Neutrophil (primary cell): Measurements from ENCODE around the gene SBNO2.

Experiments used
- H3K27ac ChIP-seq: fragments of 200-600 bp; sonication (generic); 2 replicates; pipeline ENCODE4 v1.5.1; 2016; ENCODE audit warnings: mild to moderate bottlenecking, moderate library complexity
- H3K27me3 ChIP-seq: fragments of 200-600 bp; sonication (generic); 2 replicates; pipeline ENCODE4 v1.6.0; 2016; ENCODE audit warnings: mild to moderate bottlenecking
- H3K36me3 ChIP-seq: fragments of 200-600 bp; sonication (generic); 2 replicates; pipeline ENCODE4 v1.5.1; 2017
- H3K4me1 ChIP-seq, 2 experiments: fragments of 200-600 bp in 1 of 2; sonication (generic) in 1 of 2; 1 replicate in 1 of 2; 2 replicates in 1 of 2; pipeline versions ENCODE4 v1.5.1 to v1.6.1; 2013 to 2016; ENCODE audit warnings: low read depth in 1 of 2, low read length in 1 of 2, mild to moderate bottlenecking in 1 of 2, moderate library complexity in 1 of 2; ENCODE audit not compliant: control insufficient read depth in 1 of 2, insufficient read depth in 1 of 2
- H3K4me3 ChIP-seq, 2 experiments: fragments of 200-600 bp in 1 of 2; sonication (generic) in 1 of 2; 1 replicate in 1 of 2; 2 replicates in 1 of 2; pipeline ENCODE4 v1.5.1; 2013 to 2016; ENCODE audit warnings: low read depth in 1 of 2, low read length in 1 of 2, mild to moderate bottlenecking in 1 of 2, moderate library complexity in 1 of 2
- H3K9me3 ChIP-seq: fragments of 200-600 bp; sonication (generic); 2 replicates; pipeline ENCODE4 v1.5.1; 2016
- TF ChIP-seq, protein P1 (sequence below): fragments of 200-600 bp; sonication (generic); IDR thresholded peaks from 2 replicates; pipeline ENCODE4 v1.5.1; 2016; ENCODE audit warnings: antibody characterized with exemption

The SBNO2 gene

DNA sequence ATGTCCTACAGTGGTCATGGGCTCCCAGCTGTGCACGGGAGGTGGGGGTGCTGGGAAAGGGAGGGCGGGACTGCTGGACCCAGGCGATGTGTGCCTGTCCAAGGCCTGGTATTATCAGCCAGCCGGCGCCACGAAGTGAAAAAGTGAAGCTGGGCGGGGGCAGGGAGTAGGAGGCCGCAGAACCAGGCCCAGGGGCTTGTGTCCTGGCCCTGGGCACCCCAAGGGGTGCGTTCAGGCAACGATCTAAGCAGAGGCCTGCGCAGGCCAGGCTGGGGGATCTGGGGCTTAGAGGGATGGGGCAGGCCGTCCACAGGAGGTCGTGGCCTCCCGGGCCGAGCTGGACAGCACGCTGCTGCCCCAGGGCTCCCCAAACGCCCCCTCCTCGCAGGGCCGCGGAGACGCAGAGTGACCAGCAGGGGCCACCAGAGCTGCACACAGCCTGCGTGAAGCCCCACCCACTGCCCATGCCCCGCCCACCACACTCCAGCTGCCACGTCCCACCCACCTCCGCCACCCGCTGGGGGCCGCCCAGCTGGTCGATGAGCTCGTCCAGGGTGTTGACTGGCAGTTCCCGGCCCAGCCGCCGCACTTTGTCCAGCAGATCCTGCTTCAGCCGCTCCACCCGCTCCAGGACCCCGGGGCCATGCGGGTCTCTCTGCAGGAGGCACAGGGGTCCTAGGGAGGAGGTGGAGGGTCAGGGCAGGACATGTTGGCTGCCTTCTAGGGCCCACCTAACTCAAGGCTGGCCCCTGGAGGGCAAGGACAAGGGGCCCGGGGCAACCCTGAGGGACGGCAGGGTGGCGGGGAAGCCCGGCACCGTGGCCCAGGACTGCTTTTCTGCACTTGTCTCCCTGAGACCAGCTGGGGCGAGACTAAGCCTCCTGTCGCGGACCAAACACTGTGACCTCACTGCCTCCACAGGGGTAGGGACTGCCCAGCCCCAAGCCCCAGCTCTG, 60.8 kb downstream of the SBNO2 start:
- Histone ChIP-seq H3K36me3 (peaks cover 100% of the 10 kb centered on the region), H3K4me3 (no peak overlapping the region), H3K4me1 (peaks cover 8 to 10% of the 10 kb centered on the region in 2 experiments), H3K27me3 (no peaks in the 10 kb centered on the region), H3K27ac (peak overlapping the region; percentile 48), H3K9me3 (no peaks in the 10 kb centered on the region)
- TF ChIP-seq, protein P1, sequence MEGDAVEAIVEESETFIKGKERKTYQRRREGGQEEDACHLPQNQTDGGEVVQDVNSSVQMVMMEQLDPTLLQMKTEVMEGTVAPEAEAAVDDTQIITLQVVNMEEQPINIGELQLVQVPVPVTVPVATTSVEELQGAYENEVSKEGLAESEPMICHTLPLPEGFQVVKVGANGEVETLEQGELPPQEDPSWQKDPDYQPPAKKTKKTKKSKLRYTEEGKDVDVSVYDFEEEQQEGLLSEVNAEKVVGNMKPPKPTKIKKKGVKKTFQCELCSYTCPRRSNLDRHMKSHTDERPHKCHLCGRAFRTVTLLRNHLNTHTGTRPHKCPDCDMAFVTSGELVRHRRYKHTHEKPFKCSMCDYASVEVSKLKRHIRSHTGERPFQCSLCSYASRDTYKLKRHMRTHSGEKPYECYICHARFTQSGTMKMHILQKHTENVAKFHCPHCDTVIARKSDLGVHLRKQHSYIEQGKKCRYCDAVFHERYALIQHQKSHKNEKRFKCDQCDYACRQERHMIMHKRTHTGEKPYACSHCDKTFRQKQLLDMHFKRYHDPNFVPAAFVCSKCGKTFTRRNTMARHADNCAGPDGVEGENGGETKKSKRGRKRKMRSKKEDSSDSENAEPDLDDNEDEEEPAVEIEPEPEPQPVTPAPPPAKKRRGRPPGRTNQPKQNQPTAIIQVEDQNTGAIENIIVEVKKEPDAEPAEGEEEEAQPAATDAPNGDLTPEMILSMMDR = peak; percentile 75

DNA sequence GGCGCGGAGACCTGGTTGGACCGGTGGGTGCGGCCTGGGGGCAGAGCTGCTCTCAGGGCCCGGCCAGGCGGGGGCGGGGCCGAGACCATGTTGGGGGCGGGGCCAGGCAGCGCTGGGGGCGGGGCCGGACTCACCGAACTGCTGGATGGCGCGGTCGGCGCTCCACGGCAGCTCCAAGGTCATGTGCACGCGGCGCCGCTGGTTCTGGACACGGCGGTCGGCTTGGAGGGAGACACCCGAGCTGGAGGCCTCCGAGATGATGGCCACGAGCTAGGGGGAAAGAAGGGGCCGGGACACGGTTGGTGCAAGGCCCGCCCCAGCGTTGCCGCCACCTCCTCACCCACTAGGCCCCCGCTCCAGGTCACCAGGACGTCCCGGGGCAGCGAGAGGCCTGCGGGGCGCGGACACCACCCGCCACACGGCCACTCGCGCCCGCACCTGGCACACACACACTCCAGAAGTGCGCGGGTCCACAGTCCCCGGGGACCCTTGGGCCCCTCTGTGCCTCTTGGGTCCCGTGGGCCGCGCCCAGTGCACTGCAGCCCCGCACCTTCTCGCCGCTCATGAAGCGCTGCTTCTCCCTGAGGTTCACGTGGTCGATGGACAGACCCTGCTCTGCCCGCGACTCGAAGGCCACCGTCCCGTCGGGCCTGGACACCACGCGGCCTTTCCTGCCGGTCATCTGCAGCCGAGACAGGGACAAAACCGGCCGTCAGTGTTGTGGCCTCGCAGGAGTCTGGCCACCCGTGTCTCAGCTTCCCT, 61.6 kb downstream of the SBNO2 start:
- Histone ChIP-seq H3K4me3 (no peak overlapping the region), H3K27ac (no peak overlapping the region), H3K4me1 (peaks cover 8 to 10% of the 10 kb centered on the region in 2 experiments), H3K9me3 (no peaks in the 10 kb centered on the region), H3K27me3 (no peaks in the 10 kb centered on the region), H3K36me3 (peaks cover 100% of the 10 kb centered on the region)
- TF ChIP-seq, protein P1 = no peak

DNA sequence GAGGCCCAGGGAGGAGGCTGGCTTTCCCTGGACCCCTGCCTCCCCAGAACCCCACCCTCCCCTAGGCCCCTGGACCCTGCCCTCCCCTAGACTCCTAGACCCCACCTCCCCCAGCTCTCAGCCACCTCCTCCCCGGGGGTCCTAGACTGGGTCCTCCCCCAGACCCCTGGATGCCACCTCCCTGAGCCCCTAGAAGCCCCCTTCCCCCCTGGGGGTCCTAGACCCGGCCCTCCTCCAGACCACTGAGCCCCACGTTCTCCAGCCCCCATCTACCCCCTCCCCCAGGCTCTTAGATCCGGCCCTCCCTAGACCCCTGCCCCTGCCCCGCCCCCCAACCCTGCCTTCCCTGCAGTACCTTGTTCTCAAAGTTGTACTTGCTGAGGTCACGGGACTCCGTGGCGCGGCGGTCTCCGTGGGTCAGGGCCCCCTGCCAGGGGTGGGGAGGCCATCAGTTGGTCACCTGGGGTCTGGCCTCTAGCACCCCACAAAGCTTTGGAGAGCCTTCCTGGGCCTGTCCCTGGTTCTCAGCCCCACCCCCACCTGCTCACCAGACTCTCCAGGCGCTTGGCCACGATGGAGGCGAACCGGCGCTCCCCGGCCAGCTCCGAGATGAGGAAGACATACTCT, 62.3 kb downstream of the SBNO2 start:
- Histone ChIP-seq H3K4me1 (peaks cover 13 to 17% of the 10 kb centered on the region in 2 experiments), H3K36me3 (peaks cover 100% of the 10 kb centered on the region)
- TF ChIP-seq, protein P1 = no peak

DNA sequence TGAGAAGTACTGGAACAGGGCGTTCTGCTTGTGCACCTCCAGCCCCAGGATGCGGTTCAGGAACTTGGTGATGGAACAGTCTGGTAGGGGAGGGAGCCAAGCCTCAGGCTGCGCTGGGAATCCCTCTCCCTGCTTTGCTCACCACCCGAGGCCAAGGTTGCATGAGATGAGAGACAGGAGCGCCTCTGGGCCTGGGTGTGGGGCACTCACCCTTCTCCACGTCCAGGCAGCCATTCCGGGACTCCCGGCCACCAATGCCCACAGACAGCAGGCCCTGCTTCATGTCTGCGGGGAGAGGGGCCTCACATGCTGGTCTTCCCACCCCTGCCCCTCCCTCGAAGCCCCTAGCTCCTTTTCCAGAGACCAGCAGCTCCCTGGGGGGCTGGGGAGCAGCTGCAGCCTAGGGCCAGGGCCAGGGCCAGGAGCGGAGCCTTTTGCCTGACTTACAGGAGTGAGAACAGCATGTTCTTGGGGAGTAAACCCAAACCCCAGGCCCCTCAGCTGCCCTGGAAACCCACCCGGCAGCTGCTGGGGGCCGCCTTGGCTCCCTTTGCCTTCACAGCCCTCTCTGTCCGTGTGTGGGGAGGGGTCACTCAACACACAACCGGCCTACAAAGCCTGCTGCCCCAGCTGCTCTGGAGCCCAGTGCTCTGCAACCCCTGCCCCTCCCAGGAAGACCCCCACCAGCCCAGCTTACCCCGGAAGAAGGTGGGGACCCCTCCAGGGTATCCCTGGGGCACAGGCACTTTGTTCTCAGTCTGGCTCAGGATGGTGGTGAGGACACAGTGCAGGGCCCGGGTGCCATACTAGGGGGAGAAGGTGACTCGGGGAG, 63.0 kb downstream of the SBNO2 start:
- Histone ChIP-seq H3K36me3 (peaks cover 100% of the 10 kb centered on the region), H3K4me3 (no peak overlapping the region), H3K9me3 (no peaks in the 10 kb centered on the region), H3K27ac (peak overlapping the region; percentile 13), H3K27me3 (no peaks in the 10 kb centered on the region), H3K4me1 (peaks cover 19 to 24% of the 10 kb centered on the region in 2 experiments)
- TF ChIP-seq, protein P1 = no peak

More for the DNA sequence above, 62.3 kb downstream of the SBNO2 start:
- Histone ChIP-seq H3K27me3 (no peaks in the 10 kb centered on the region), H3K27ac (no peak overlapping the region), H3K9me3 (no peaks in the 10 kb centered on the region), H3K4me3 (no peak overlapping the region)
